Mucosa of rectum (tissue), 2 donors: ENCODE data around the gene IMPA2.
A peak's percentile ranks its signal among the peaks of the same experiment; 100 is the strongest.

Experiments
- H3K27ac ChIP-seq, 2 donors: one replicate each; pipeline ENCODE4 v1.7.0; 2013; ENCODE audit warnings: inconsistent platforms in 2 of 2, low read depth in 2 of 2, low read length in 2 of 2
- H3K27me3 ChIP-seq, 2 donors: one replicate each; pipeline ENCODE4 v1.7.0; 2013; ENCODE audit warnings: low read length in 2 of 2; ENCODE audit not compliant: control insufficient read depth in 2 of 2, insufficient read depth in 2 of 2
- H3K36me3 ChIP-seq, 2 donors: one replicate each; pipeline ENCODE4 v1.7.0; 2013; ENCODE audit warnings: low read length in 2 of 2; ENCODE audit not compliant: control insufficient read depth in 2 of 2, insufficient read depth in 2 of 2
- H3K4me1 ChIP-seq, 2 donors: one replicate each; pipeline ENCODE4 v1.7.0; 2013; ENCODE audit warnings: low read length in 2 of 2, mild to moderate bottlenecking in 1 of 2; ENCODE audit not compliant: control insufficient read depth in 2 of 2, insufficient read depth in 2 of 2
- H3K4me3 ChIP-seq, 2 donors: one replicate each; pipeline ENCODE4 v1.7.0; 2013; ENCODE audit warnings: low read length in 2 of 2
- H3K9ac ChIP-seq, 2 donors: one replicate each; pipeline ENCODE4 v1.7.0; 2013; ENCODE audit warnings: low read length in 2 of 2, low read depth in 1 of 2, mild to moderate bottlenecking in 1 of 2
- H3K9me3 ChIP-seq, 2 donors: one replicate each; pipeline ENCODE4 v1.7.0; 2013; ENCODE audit warnings: low read length in 2 of 2; ENCODE audit not compliant: control insufficient read depth in 2 of 2
- donor health status: healthy.
- donor health status: Normal muscosa, but diverticular disease.

The IMPA2 gene

GRCh38 chr18:12011957-12012549, 30.7 kb downstream of the IMPA2 start:
- Histone ChIP-seq H3K36me3 (peaks cover 16 to 29% of the 10 kb centered on the region in 2 donors), H3K9me3 (no peaks in the 10 kb centered on the region), H3K27ac (peak overlapping the region; percentile 83 to 97), H3K4me1 (peaks cover 61 to 80% of the 10 kb centered on the region in 2 donors), H3K9ac (peak overlapping the region; percentile 38 to 73), H3K4me3 (no peak overlapping the region), H3K27me3 (no peaks in the 10 kb centered on the region)

DNA sequence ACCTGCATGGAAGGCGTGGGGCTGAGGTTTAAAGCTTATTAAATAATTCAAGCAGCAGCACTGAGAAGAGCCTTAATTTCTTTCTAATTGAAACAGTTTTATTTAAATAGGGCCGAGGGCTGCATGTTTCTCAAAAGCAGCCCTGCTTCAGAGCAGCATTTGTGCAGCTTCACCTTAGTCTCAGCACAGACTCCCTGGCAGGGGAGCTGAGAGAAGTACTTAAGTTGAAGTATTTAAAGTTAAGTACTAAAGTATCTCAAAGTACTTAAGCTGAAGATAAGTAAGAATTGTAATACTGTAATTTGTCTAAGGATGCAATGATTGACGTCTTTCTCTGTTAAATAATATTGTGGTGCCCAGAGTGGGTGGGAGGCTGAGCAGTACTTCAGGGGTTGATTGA, 31.4 kb downstream of the IMPA2 start:
- H3K9ac ChIP-seq = peak overlapping the region in 1 of 2 donors; percentile 73
- no peak overlapping the region for H3K4me3 ChIP-seq
- no peaks in the 10 kb centered on the region for H3K27me3 ChIP-seq
- peaks cover 19 to 26% of the 10 kb centered on the region in 2 donors for H3K36me3 ChIP-seq
- H3K9me3 ChIP-seq = no peaks in the 10 kb centered on the region
- H3K4me1 ChIP-seq = peaks cover 59 to 75% of the 10 kb centered on the region in 2 donors
- H3K27ac ChIP-seq = peak overlapping the region; percentile 83 to 97

DNA sequence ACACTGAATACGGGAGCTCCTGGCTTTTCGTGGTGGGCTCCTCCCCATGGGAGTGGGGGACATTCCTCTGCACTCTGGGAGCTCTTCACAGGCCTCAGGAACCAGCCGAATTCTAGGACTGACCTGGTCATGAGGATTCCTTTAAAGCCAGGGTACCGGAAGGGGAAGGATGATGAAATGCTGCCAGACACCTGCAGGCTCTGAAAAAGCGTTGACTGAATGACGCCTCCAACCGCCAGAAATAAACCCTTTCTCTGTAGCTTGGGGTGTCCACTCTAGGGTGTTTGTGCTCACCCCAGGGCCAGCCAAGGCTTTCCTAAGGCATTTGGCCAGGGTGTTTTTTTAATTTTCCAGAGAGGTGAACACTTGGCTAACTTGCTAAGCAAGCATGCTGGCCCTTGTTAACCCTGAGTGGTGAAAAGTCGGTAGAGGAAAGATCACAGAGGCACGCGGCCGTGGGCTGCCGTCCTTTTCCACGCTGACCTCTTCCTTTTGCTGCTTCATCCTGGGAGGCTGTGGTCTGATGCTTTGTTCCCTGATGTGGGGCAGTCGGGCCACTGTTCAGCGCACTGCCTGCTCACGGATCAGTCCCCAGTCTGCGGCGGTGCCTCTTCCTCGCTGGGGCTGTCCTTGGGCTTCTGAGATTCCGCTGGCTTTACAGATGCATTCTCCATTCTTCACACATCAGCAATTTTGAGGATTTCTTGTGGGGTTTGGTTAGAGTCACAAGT, 32.0 kb downstream of the IMPA2 start:
- Histone ChIP-seq H3K9me3 (no peaks in the 10 kb centered on the region), H3K27ac (no peak overlapping the region), H3K36me3 (peaks cover 22 to 26% of the 10 kb centered on the region in 2 donors), H3K27me3 (no peaks in the 10 kb centered on the region), H3K4me3 (no peak overlapping the region), H3K9ac (no peak overlapping the region), H3K4me1 (peaks cover 58 to 68% of the 10 kb centered on the region in 2 donors)

DNA sequence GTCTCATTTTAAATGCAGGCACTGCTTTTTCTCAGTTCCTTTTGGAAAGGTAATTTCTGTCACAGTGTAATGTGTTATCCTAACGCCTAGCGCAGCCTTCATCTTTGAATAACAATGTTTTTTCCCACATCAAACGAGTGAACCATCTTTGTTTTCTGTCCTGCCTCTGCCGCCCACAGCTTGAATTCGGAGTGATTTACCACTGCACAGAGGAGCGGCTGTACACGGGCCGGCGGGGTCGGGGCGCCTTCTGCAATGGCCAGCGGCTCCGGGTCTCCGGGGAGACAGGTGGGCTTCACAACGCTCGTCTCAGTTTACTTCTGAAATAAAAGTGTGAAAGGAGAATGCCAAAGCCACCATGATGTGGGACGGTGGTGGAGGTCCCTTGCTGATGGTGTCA, 32.8 kb downstream of the IMPA2 start:
- peak overlapping the region in 1 of 2 donors; percentile 24 for H3K9ac ChIP-seq
- H3K27me3 ChIP-seq = no peaks in the 10 kb centered on the region
- peaks cover 51 to 61% of the 10 kb centered on the region in 2 donors for H3K4me1 ChIP-seq
- no peak overlapping the region for H3K4me3 ChIP-seq
- H3K27ac ChIP-seq = peak overlapping the region; percentile 95
- H3K36me3 ChIP-seq = peaks cover 22 to 26% of the 10 kb centered on the region in 2 donors
- H3K9me3 ChIP-seq = no peaks in the 10 kb centered on the region

DNA sequence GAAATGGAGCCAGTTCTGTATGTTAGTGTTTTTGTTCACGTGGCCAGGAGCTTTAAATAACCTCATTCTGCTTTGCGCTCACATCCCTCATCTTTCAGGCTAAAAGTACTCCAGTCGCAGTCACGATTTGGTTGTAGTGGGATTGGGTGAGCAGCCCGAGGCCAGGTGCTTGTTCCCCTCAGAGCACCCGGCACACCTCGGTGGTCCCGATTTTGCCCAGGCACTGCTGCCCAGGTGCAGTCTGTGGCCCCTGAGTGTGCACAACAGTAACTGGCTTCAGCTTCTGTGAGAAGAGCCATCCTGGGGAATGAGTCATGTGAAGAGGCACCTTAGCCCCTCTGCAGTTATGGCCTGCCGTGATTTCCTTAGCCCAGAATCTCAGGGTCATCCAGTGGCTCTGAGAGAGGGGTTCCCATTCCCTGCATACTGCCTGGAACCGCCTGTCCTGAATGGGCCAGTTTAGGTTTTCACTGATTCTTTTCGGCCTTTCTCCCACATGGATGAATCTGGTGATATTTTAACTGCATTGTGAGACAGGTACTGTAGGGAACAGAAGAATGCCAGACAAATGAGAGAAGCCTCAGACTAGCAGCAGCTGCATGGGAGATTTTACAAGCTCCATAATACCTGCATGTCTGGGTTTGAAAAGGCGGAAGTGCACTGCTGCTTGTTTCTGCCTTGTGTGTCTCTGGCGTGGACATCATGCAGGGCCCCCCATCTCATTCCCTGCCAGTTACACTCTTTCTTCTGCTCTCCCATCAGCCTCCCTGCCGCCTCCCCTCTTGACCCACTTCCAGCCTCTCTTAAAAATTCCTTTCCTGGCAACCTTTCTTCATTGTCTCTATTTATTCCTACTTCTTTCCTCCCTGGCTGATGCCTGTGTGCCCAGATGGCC, 33.5 kb downstream of the IMPA2 start:
- Histone ChIP-seq H3K4me3 (peak overlapping the region in 1 of 2 donors; percentile 29), H3K9ac (peak overlapping the region; percentile 41 to 73), H3K36me3 (peaks cover 22 to 23% of the 10 kb centered on the region in 2 donors), H3K27me3 (no peaks in the 10 kb centered on the region), H3K27ac (peak overlapping the region; percentile 95), H3K9me3 (no peaks in the 10 kb centered on the region), H3K4me1 (peaks cover 44 to 54% of the 10 kb centered on the region in 2 donors)

DNA sequence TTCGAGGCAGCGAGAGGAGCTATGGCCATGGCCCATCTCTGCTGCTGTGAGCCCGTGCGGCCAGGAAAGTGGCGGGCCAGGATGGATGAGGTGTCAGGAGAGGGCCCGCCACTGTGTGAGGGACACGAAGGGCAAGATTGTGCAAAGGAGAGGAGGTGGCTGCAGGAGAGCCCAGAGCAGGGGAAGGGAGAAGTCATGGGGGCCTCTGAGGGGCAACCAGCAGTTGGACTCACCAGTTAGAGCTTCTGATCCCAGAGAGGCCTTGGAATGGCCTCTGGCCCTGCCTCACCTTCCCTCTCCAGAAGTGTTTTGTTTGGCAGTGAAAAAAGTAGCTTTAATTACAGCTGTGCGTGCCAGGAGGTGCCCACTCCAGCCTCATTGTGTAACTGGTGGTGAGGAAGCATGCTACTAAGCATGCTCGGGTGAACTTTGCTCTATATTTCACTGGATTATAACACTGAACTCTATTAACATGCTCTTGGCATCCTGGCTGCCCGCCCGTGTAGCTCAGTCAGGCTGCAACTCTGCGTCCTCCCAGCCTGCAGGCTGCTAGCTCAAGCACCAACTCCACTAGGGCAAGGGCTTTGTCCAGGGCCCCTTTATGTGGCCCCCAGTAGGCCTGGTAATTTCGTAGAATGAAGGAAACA, 34.2 kb downstream of the IMPA2 start:
- peaks cover 18 to 20% of the 10 kb centered on the region in 2 donors for H3K36me3 ChIP-seq
- no peaks in the 10 kb centered on the region for H3K9me3 ChIP-seq
- no peaks in the 10 kb centered on the region for H3K27me3 ChIP-seq
- H3K27ac ChIP-seq = peak overlapping the region; percentile 95
- peak overlapping the region; percentile 20 to 29 for H3K4me3 ChIP-seq
- H3K9ac ChIP-seq = peak overlapping the region; percentile 41 to 73
- H3K4me1 ChIP-seq = peaks cover 37 to 46% of the 10 kb centered on the region in 2 donors

- H3K9me3 ChIP-seq = no peaks in the 10 kb centered on the region
- H3K4me1 ChIP-seq = peaks cover 23 to 32% of the 10 kb centered on the region in 2 donors
- no peak overlapping the region for H3K27ac ChIP-seq
Observed at GRCh38 chr18:12017081-12017480, 35.8 kb downstream of the IMPA2 start.

GRCh38 chr18:12018861-12019260, 37.6 kb downstream of the IMPA2 start:
- no peaks in the 10 kb centered on the region for H3K27me3 ChIP-seq
- H3K4me3 ChIP-seq = no peak overlapping the region
- no peak overlapping the region for H3K9ac ChIP-seq
- H3K27ac ChIP-seq = no peak overlapping the region
- H3K4me1 ChIP-seq = peaks cover 18 to 22% of the 10 kb centered on the region in 2 donors
- peaks cover 9 to 15% of the 10 kb centered on the region in 2 donors for H3K36me3 ChIP-seq
- no peaks in the 10 kb centered on the region for H3K9me3 ChIP-seq

More at GRCh38 chr18:12017081-12017480, 35.8 kb downstream of the IMPA2 start:
- H3K36me3 ChIP-seq = peaks cover 12 to 17% of the 10 kb centered on the region in 2 donors
- no peaks in the 10 kb centered on the region for H3K27me3 ChIP-seq
- H3K9ac ChIP-seq = no peak overlapping the region
- H3K4me3 ChIP-seq = no peak overlapping the region

GRCh38 chr18:12021077-12021476, 39.8 kb downstream of the IMPA2 start:
- no peak overlapping the region for H3K27ac ChIP-seq
- H3K4me1 ChIP-seq = peaks cover 2 to 4% of the 10 kb centered on the region in 2 donors
- no peak overlapping the region for H3K4me3 ChIP-seq
- H3K36me3 ChIP-seq = peaks cover 9 to 13% of the 10 kb centered on the region in 2 donors
- no peak overlapping the region for H3K9ac ChIP-seq
- H3K9me3 ChIP-seq = no peaks in the 10 kb centered on the region
- H3K27me3 ChIP-seq = no peaks in the 10 kb centered on the region
